ENCODE measurements around the gene CYP11A1. TPM values are rescaled to one million over a fixed set of nuclear protein-coding genes. Genes with fewer than 3 reads are reported as not detected.

The CYP11A1 gene
- total RNA-seq, 2 experiments from 2014 or later, result 0.29 to 0.31 TPM

- POLR2A ChIA-PET, result interaction anchor here (1.1 kb wide), 1 partner anchor 105 kb away, joined by 3 read pairs; no protein-coding TSS in a partner anchor
- CTCF ChIA-PET, result interaction anchor here (1.0 kb wide), 1 partner anchor 35 kb away, joined by 3 read pairs; no protein-coding TSS in a partner anchor
- Mint-ChIP-seq H3K9me3 (no peaks in the 10 kb centered on the region), H3K27me3 (no peaks in the 10 kb centered on the region), H3K4me1 (ENCODE audit: low read depth) (peaks cover 30% of the 10 kb centered on the region), H3K4me3 (no peak overlapping the region), H3K27ac (no peak overlapping the region), H3K36me3 (ENCODE audit: low read depth) (peaks cover 34% of the 10 kb centered on the region)
- ATAC-seq (no peak), DNase-seq (no peak)
- no peak for TF ChIP-seq CTCF (IDR thresholded peaks at IDR 0.05)
- intact Hi-C loops (cut with micrococcal nuclease), result no loop called here
Measured at GRCh38 chr15:74409225-74409624, 41.8 kb upstream of the CYP11A1 start.

GRCh38 chr15:74408815-74409214 lies 41.4 kb upstream of the CYP11A1 start:
- no peak for TF ChIP-seq CTCF (IDR thresholded peaks at IDR 0.05)
- Mint-ChIP-seq H3K27me3 (no peaks in the 10 kb centered on the region), H3K27ac (peak overlapping the region; percentile 35), H3K9me3 (no peaks in the 10 kb centered on the region), H3K36me3 (ENCODE audit: low read depth) (peaks cover 30% of the 10 kb centered on the region), H3K4me3 (no peak overlapping the region), H3K4me1 (ENCODE audit: low read depth) (peaks cover 34% of the 10 kb centered on the region)
- ChIA-PET POLR2A (interaction anchor here (1.1 to 1.3 kb wide), 2 partner anchors 9 to 106 kb away, joined by 3 to 4 read pairs; no protein-coding TSS in a partner anchor), CTCF (interaction anchor here (1.0 kb wide), 1 partner anchor 34 kb away, joined by 3 read pairs; no protein-coding TSS in a partner anchor)
- no peak for DNase-seq
- ATAC-seq, result no peak
- intact Hi-C loops (cut with micrococcal nuclease), result no loop called here

GRCh38 chr15:74408385-74408784 lies 40.9 kb upstream of the CYP11A1 start:
- ATAC-seq (no peak), DNase-seq (no peak)
- Mint-ChIP-seq H3K27me3 (no peaks in the 10 kb centered on the region), H3K36me3 (ENCODE audit: low read depth) (peaks cover 28% of the 10 kb centered on the region), H3K4me3 (no peak overlapping the region), H3K4me1 (ENCODE audit: low read depth) (peaks cover 39% of the 10 kb centered on the region), H3K9me3 (no peaks in the 10 kb centered on the region), H3K27ac (peak overlapping the region; percentile 35)
- POLR2A ChIA-PET, result interaction anchor here (1.1 to 1.3 kb wide), 2 partner anchors 8 to 106 kb away, joined by 3 to 4 read pairs; no protein-coding TSS in a partner anchor
- TF ChIP-seq CTCF (IDR thresholded peaks at IDR 0.05), result no peak
- intact Hi-C loops (cut with micrococcal nuclease), result no loop called here
- CTCF ChIA-PET, result no interaction called here

GRCh38 chr15:74406992-74407705 lies 39.7 kb upstream of the CYP11A1 start:
- CTCF ChIA-PET, result interaction anchor here (1.3 to 2.3 kb wide), 4 partner anchors 12 to 32 kb away, joined by 4 to 6 read pairs (median 4); no protein-coding TSS in a partner anchor
- H3K9me3 Mint-ChIP-seq, result no peaks in the 10 kb centered on the region
- POLR2A ChIA-PET, result interaction anchor here (1.0 to 1.2 kb wide), 3 partner anchors 13 to 53 kb away, joined by 4 read pairs; partner anchors contain the start of gene UBL7
- DNase-seq (no peak), ATAC-seq (no peak)
- no peaks in the 10 kb centered on the region for H3K27me3 Mint-ChIP-seq
- H3K4me1 Mint-ChIP-seq (ENCODE audit: low read depth), result peaks cover 48% of the 10 kb centered on the region
- no peak for TF ChIP-seq CTCF (IDR thresholded peaks at IDR 0.05)
- peaks cover 18% of the 10 kb centered on the region for H3K36me3 Mint-ChIP-seq (ENCODE audit: low read depth)
- H3K27ac Mint-ChIP-seq, result peak overlapping the region; percentile 34
- intact Hi-C loops (cut with micrococcal nuclease), result no loop called here
- H3K4me3 Mint-ChIP-seq, result no peak overlapping the region

- Mint-ChIP-seq H3K36me3 (ENCODE audit: low read depth) (peaks cover 13% of the 10 kb centered on the region), H3K4me1 (ENCODE audit: low read depth) (peaks cover 54% of the 10 kb centered on the region), H3K27me3 (no peaks in the 10 kb centered on the region), H3K27ac (peak overlapping the region; percentile 5), H3K4me3 (no peak overlapping the region), H3K9me3 (no peaks in the 10 kb centered on the region)
- ATAC-seq, result no peak
- DNase-seq, result no peak
- intact Hi-C loops (cut with micrococcal nuclease), result no loop called here
- no peak for TF ChIP-seq CTCF (IDR thresholded peaks at IDR 0.05)
- ChIA-PET POLR2A (interaction anchor here (1.2 to 1.5 kb wide), 4 partner anchors 14 to 54 kb away, joined by 3 to 4 read pairs (median 4); partner anchors contain the start of gene UBL7), CTCF (interaction anchor here (1.0 to 2.3 kb wide), 5 partner anchors 13 to 33 kb away, joined by 4 to 6 read pairs (median 4); no protein-coding TSS in a partner anchor)
Measured at GRCh38 chr15:74406517-74406916, 39.1 kb upstream of the CYP11A1 start.

All from activated CD8-positive, alpha-beta T cell treated with anti-CD3 and anti-CD28 coated beads for 36 hours (primary cell).